GM12873 (cell line): ENCODE data around the gene TTLL11.

ENCODE experiments used
- CTCF ChIP-seq: IDR thresholded peaks from 2 replicates; pipeline ENCODE4 v1.5.1; 2012; ENCODE audit warnings: low read depth, mild to moderate bottlenecking, moderate library complexity, low read length, control low read depth; ENCODE audit not compliant: insufficient read depth; ENCODE audit errors: missing control alignments

Gene TTLL11

GRCh38 chr9:121945849-121946248 lies 147.3 kb downstream of the TTLL11 start:
- TF ChIP-seq CTCF: no peak

GRCh38 chr9:121945281-121945680 lies 147.8 kb downstream of the TTLL11 start:
- no peak for TF ChIP-seq CTCF

- TF ChIP-seq CTCF: no peak
Observed at GRCh38 chr9:121944711-121945191, 148.4 kb downstream of the TTLL11 start.

GRCh38 chr9:121943463-121943862 lies 149.6 kb downstream of the TTLL11 start:
- TF ChIP-seq CTCF: no peak

- no peak for TF ChIP-seq CTCF
Observed at GRCh38 chr9:121942866-121943382, 150.2 kb downstream of the TTLL11 start.

- no peak for TF ChIP-seq CTCF
Observed at GRCh38 chr9:121942313-121942712, 150.8 kb downstream of the TTLL11 start.

GRCh38 chr9:121939643-121940042 lies 153.5 kb downstream of the TTLL11 start:
- TF ChIP-seq CTCF: no peak
